HG03575 (cell line): ENCODE results near the gene LGR5.

ENCODE experiments used
- ATAC-seq: cut with Tn5 transposase; IDR thresholded peaks from one replicate; pipeline ENCODE4 v1.9.1; 2021; ENCODE audit not compliant: unreplicated experiment, insufficient number of reproducible peaks, low FRiP score; ENCODE audit errors: extremely low read depth

Gene LGR5, protein sequence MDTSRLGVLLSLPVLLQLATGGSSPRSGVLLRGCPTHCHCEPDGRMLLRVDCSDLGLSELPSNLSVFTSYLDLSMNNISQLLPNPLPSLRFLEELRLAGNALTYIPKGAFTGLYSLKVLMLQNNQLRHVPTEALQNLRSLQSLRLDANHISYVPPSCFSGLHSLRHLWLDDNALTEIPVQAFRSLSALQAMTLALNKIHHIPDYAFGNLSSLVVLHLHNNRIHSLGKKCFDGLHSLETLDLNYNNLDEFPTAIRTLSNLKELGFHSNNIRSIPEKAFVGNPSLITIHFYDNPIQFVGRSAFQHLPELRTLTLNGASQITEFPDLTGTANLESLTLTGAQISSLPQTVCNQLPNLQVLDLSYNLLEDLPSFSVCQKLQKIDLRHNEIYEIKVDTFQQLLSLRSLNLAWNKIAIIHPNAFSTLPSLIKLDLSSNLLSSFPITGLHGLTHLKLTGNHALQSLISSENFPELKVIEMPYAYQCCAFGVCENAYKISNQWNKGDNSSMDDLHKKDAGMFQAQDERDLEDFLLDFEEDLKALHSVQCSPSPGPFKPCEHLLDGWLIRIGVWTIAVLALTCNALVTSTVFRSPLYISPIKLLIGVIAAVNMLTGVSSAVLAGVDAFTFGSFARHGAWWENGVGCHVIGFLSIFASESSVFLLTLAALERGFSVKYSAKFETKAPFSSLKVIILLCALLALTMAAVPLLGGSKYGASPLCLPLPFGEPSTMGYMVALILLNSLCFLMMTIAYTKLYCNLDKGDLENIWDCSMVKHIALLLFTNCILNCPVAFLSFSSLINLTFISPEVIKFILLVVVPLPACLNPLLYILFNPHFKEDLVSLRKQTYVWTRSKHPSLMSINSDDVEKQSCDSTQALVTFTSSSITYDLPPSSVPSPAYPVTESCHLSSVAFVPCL

DNA sequence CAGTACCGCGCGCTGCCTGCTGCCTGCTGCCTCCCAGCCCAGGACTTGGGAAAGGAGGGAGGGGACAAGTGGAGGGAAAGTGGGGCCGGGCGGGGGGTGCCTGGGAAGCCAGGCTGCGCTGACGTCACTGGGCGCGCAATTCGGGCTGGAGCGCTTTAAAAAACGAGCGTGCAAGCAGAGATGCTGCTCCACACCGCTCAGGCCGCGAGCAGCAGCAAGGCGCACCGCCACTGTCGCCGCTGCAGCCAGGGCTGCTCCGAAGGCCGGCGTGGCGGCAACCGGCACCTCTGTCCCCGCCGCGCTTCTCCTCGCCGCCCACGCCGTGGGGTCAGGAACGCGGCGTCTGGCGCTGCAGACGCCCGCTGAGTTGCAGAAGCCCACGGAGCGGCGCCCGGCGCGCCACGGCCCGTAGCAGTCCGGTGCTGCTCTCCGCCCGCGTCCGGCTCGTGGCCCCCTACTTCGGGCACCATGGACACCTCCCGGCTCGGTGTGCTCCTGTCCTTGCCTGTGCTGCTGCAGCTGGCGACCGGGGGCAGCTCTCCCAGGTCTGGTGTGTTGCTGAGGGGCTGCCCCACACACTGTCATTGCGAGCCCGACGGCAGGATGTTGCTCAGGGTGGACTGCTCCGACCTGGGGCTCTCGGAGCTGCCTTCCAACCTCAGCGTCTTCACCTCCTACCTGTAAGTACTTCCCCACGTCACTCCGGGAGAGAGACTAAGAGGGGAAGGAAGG, at the start of gene LGR5:
LGR5 (plus strand) TSS at position 186 of the 732 bp plus-strand sequence; CDS start at position 469, 283 bp downstream.
- ATAC-seq = no peak

DNA sequence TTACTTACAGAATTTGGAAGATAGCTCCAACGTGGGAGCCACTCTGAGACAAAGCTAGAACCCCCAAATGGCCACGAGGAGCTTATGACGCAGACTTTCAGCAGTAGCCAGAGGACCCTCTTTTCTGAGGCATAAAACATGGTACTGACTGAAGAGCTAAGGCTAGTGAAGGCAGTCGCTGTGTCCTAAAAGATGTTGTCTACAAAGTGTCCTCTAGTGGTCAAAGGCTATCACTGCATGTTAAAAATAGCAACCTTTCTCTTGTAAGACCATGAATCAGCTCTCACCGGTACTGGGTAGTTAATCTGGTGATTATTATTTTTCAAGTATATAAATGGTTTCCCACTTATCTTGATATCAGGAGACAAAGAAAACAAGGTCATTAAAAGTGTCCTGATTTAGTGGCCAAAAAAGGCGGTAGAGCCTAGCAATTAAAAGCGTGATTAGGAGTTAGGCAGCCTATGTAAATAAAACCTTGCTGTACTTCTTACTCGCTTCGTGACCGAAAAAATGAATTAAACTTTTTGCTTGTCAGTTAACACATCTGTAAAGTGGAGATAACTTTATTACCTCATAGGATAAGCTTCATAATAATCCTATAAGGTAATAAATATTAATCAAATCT, 47.0 kb upstream of the LGR5 start:
- ATAC-seq = peak; percentile 91

DNA sequence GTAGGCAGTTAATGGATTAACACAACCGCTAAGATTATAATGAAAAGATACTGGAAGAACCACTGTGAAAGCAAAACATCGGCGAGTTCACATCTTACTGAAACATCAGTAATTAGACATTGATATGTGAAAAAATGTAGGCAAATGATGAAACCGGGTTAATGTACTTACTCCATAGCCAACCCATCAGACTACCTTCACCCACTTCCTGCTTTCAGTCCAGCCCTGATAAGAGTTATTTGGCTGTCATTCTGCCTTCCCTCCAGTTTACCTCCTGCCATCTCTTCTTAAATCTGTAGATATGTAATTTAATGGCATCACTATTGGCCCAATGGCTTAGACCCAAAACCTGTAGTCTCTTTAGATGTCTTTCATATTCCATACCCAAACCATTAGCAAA, 46.0 kb upstream of the LGR5 start:
- ATAC-seq = no peak

DNA sequence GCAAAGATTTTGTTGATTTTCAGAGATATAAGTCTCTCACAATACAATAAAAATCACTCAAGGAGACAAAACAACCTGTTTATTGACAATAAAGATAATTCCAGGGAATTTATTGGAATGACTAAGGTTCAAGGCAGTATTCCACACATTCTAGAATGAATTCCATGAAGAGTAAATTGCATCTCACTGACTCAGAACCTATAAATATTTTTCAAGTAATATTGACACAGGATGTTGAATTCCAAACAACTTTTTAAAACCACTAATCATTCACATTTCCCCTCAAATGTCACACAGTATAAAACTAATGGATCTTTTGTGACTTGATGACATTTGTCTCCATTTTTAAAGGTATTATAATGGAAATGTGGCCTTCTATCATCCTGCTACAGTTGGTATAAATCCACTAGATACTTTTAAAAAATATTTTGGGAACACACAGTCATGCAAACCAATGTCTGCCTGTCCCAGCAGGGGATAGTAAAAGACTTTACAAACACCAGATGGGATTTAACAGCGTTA, 42.1 kb upstream of the LGR5 start:
- ATAC-seq = no peak

DNA sequence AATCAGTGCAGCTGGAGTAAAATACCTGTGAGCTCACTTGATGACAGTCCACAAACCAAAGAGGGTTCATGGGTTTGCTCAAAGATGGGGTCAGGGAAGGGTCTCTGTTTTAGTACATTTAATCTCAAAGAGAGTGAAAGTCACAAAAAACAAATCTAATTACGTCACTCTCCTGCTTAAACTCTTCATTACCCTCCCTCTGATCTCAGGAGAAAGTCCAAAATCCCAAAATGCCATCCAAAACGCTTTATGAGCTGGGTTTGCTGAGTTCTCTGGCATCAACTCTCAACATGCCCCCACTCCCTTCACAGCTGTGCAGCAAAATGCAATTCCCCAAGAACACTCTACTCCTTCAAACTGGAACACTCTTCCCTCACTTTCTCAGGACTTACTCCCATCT, 40.4 kb upstream of the LGR5 start:
- no peak for ATAC-seq

DNA sequence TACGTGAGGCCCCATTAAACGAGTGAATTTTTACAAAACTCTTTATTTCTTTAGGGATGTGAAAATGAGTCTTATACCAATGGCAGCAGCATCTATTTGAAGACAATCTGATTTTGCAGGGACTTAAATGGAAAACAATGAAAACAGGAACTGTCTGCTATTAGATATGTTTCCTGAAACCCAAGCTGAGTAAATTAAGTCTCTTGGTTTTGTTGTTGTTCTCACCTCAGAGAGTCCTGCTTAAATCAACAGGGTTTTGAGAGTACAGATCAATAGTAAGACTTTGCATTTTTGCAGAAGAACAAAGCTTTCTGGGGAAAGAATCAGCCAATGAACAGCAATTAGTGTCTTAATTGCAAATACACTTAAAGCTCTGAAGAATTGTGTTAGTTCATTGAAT, 39.1 kb upstream of the LGR5 start:
- ATAC-seq = no peak

DNA sequence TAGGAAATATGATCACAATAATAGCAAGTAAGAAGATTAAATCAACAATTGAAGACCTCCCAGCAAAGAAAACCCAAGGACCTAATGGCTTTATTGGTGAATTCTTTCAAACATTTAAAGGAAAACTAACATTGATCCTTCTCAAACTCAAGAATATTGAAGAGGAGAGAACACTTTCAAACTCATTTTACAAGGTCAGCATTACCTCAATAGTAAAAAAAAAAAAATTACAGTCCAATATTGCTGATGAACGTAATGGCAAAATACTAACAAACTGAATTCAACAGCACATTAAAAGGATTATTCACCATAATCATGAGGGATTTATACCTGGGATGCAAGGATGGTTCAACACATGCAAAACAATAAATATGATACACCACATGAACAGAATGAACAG, 33.7 kb upstream of the LGR5 start:
- no peak for ATAC-seq

DNA sequence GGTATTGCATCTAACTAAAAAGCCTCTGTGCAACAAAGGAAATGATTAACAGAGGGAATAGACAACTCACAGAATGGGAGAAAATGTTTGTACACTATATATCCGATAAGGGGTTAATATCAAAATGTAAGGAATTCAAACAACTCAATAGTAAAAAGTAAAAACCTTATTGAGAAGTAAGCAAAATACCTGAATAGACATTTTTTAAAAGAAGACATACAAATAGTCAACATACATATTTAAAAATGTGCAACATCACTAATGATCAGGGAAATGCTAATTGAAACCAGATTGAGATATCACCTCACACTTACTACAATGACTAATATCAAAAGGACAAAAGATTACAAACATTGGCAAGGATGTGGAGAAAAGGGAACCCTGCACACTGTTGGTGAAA, 31.9 kb upstream of the LGR5 start:
- ATAC-seq = no peak

DNA sequence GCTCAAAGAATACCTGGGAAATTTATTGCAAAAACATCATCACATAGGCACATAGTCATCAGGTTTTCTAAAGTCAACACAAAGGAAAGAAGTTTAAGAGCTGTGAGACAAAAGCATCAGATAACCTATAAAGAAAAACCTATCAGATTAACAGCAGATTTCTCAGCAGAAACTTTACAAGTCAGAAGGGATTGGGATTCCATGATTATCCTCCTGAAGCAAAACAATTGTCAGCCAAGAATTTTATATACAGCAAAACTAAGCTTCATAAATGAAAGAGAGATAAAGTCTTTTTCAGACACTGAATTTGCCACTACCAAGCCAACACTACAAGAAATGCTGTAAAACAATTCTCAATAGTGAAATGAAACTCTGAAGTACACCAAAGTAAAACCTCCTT, 28.8 kb upstream of the LGR5 start:
- ATAC-seq = no peak

DNA sequence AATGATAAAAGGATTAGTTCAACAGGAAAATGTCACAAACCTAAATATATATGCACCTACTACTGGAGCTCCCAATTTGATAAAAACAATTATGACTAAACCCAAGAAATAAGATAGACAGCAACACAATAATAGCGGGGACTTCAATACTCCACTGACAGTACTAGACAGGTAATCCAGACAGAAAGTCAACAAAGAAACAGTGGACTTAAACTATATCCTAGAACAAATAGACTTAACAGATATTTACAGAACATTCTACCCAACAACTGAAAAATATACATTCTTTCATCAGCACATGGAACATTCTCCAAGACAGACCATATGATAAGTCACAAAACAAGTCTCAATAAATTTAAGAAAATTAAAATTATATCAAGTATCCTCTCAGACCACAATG, 28.0 kb upstream of the LGR5 start:
- ATAC-seq = no peak

DNA sequence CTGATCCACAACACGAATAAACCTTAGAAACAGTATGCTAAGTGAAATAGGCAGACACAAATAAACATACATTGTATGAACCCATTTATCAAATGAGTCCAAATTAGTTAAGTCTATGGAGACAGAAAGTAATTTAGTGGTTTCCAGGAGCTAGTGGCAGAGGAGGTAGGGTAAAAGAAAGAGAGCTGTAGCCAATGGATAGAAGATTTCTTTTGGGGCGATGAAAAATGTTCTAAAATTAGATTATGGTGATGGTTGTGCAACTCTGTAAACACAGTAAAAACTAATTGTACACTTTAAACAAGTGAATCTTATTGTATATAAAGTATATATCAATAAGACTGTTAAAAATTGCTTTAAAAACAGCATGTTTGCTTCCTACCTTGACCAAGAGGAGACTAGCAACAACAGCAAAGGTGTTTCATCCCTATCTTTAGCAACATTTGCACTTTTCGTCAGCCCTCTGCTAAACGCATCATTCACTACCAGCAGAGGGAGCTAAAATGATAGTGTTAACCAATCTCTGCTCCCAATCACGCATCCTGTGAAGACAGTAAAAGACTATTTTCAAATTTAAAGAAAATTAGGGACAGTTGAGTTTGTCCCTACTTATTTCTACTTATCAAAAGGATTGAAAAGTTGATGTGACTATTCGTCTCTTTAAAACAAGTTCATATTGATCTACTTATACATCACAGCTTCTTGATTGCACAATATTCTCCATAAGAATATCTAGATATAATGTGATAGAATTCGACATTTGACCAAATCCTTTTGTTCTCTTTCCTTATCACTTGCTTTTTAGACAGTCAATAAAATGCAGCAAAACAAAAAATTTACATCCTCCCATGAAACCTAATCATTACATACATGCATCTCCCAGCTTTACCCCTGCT, 24.0 kb upstream of the LGR5 start:
- peak; percentile 73 for ATAC-seq

DNA sequence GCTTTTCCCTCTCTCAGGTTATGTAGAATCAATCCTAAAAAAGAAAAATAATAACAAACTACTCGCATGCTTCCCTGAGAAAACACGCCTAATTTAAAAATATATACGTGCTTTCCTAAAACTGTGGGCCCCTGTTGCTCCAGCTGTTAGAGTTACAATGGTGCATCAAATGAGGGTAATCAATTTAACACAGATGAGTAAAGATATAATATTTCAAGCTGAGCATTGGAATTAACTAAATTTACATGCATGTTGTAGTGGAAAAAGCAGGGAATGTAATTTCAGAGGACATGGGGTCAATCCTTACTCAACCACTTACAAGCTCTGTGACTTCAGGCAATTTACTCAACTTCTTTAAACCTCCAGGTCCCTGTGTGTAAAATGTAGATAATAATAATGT, 22.4 kb upstream of the LGR5 start:
- no peak for ATAC-seq

DNA sequence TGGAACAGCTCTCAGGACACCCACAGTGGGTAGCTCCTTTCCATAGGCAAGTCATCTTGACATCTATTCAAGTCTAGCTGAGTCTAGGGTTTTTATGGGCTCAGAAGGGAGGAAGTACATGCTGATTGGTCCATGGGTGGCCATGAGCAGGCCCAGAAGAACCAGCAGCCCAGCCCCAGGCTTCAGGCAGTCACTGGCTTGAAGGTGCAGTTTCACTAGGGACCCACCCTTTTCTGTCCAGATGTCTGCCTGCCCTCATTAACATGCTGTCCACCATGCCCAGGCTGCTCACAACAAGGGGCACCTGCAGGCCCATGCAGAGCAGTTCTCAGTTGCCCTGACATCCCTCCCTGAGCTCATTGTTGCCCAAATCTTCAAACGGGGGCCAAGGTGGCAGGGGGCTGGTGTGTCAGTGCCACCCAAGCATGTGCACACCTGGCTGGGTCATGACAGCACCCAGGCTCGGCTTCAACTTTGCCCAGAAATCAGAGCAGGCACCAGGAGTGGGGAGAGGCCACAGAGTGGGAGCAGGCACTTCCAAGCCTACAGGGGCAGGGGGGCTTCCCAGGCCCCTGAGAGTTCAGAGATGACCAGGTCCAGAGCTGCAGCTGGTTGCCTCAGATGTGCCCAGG, 18.7 kb upstream of the LGR5 start:
- ATAC-seq = no peak

DNA sequence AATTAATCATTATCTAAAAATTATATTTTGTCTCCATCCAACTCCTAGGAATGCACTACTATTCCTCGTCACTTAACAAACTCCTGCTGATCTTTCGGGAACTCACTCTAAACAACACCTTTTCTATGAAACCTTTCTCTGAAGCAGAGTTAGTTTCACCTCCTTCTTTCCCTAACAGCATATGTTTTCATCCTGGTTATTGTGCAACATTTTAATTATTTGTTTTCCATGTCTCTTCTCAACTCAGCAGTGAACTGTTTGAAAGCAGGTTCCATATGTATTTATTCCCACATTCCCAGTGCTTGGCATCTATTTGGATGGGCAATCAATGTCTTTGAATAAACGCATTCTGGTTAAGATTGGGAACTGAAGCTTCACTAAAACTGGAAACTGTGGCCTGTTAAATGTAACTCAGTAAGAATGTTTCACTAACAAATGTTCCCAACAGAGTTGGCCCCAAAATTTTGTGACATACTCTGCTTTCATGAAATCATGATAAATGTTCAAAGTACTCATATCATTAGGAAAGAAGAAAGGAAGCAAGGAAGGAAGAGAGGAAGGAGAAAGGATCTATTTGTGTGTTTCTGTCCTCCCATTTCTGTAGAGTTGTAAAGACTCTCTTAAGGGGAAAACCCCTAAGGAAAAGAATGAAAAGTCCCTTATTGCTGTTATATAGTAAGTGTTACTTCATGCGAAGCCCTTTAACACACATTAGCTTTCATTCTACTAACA, 13.9 kb upstream of the LGR5 start:
- ATAC-seq = no peak

DNA sequence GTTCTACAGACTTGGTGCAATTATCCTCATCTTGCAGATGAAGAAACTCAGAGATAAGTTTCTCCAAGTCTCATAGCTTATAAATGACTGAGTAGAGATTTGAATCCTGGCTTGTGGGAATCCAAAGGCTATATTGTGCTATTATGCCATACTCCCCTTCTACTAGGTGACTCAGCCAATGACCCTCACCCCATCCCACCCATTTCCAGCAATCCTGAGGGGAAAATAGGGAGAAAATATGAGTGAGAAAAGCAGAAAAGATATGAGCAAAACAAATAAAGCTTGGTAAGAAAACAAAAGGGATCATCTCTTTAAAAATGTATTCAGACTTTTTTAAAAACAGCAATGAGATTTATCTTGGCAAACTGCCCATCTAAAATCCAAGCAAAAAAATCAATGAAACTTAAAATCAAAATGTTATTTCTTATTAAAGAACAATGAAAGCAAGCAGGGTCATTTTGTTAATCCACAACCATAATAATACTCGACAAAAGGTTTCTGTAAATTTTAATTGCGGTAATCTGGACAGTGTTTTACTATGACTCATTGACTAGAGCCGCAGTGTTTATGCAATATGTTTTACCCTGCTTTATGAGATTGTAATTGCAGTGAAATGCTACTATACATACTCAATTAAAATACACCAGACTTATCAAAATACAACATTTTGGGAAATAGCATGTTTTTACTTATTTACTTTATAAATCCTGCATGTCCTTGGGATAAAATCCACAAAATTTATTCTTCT, 13.1 kb upstream of the LGR5 start:
- no peak for ATAC-seq

DNA sequence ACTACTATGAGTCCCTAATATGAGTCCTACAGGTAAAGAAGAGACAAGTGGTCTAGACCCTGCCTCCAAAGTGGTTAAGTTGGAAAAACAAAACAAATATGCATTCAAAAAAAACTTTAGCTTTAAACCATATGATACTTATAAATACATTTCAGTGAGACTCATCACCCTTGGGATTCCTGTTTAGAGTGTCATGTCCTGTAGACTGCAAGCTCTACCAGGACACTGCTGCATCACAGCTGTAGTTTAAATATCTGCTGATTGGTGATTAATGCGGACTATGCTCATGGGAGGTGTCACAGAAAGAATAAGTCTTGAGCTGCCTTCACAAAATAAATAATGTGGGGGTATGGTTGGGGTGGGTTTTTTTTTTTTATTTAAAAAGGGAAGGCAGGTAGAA, 8.8 kb upstream of the LGR5 start:
- ATAC-seq = no peak
